WTC11 (cell line): ENCODE measurements around the gene CACNB1.

Source experiments
- ETV6 ChIP-seq: sonication (generic); formaldehyde crosslinking; IDR thresholded peaks from 2 replicates; pipeline ENCODE4 v1.8.1; 2022; ENCODE audit warnings: mild to moderate bottlenecking, missing genetic modification reagents
- NR2C2 ChIP-seq: sonication (generic); formaldehyde crosslinking; IDR thresholded peaks from 2 replicates; pipeline ENCODE4 v1.8.0; 2022; ENCODE audit warnings: mild to moderate bottlenecking, missing genetic modification reagents
- SMAD3 ChIP-seq: sonication (generic); formaldehyde crosslinking; IDR thresholded peaks from 2 replicates; pipeline ENCODE4 v1.8.0; 2022; ENCODE audit warnings: missing genetic modification reagents, mild to moderate bottlenecking, borderline replicate concordance
- TP53 ChIP-seq: sonication (generic); formaldehyde crosslinking; IDR thresholded peaks from 2 replicates; pipeline ENCODE4 v1.8.1; 2023; ENCODE audit warnings: mild to moderate bottlenecking, missing genetic modification reagents
- TF ChIP-seq, protein P1 (sequence below): fragments of 200-600 bp; IDR thresholded peaks from 2 replicates; pipeline ENCODE4 v1.8.0; 2022; ENCODE audit warnings: antibody characterized with exemption
- TF ChIP-seq, protein P2 (sequence below): sonication (generic); formaldehyde crosslinking; IDR thresholded peaks from 2 replicates; pipeline ENCODE4 v1.8.1; 2022; ENCODE audit warnings: low read depth, missing genetic modification reagents, borderline replicate concordance
- TF ChIP-seq, protein P3 (sequence below): sonication (generic); formaldehyde crosslinking; IDR thresholded peaks from 2 replicates; pipeline ENCODE4 v1.8.1; 2022; ENCODE audit warnings: mild to moderate bottlenecking, missing genetic modification reagents, moderate library complexity, borderline replicate concordance
- TF ChIP-seq, protein P4 (sequence below): sonication (generic); formaldehyde crosslinking; IDR thresholded peaks from 2 replicates; pipeline ENCODE4 v1.8.1; 2023; ENCODE audit warnings: mild to moderate bottlenecking, missing genetic modification reagents, borderline replicate concordance

DNA sequence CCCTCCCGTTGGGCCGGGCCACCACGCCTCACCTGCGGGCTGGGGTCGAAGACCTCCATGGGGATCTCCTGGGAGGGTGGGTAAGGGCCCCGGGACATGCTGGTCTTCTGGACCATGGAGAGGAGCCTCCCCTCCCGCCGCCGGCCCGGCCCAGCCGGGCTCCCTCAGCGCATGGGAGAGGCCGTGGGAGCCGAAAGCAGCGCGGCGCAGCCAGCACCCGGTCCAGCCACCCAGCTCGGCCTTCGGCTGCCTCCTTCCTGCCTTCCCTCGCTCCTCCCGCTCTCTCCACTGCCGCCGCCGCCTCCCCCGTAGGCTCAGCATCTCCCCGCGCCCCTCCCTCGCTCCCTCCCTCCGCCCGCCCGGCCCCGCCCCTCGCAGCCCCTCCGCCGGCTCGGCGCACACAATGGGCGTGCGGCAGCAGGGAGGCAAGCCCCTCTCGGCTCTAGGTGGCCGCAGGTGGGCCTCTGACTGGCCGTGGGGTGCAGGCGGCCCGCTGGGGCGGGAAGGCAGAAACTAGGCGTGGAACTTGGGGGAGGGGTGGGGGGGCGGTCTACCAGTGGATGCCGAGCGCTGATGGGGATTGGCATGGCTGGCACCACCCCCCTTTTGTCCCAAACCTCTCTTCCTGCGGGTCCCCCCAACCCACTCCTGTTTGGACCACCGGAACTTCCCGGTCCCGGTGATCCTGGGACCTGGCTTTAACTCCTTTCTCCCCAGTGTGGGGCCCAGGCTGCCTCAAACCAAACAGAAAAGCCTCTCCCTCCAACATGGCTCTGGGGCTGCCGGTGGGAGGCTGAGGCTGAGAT, at the start of gene CACNB1:
- TF ChIP-seq, protein P1, sequence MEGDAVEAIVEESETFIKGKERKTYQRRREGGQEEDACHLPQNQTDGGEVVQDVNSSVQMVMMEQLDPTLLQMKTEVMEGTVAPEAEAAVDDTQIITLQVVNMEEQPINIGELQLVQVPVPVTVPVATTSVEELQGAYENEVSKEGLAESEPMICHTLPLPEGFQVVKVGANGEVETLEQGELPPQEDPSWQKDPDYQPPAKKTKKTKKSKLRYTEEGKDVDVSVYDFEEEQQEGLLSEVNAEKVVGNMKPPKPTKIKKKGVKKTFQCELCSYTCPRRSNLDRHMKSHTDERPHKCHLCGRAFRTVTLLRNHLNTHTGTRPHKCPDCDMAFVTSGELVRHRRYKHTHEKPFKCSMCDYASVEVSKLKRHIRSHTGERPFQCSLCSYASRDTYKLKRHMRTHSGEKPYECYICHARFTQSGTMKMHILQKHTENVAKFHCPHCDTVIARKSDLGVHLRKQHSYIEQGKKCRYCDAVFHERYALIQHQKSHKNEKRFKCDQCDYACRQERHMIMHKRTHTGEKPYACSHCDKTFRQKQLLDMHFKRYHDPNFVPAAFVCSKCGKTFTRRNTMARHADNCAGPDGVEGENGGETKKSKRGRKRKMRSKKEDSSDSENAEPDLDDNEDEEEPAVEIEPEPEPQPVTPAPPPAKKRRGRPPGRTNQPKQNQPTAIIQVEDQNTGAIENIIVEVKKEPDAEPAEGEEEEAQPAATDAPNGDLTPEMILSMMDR: no peak
- no peak for TF ChIP-seq ETV6
- no peak for TF ChIP-seq SMAD3 (CRISPR knock-in tag)
- no peak for TF ChIP-seq NR2C2 (CRISPR knock-in tag)
- TF ChIP-seq, protein P2, sequence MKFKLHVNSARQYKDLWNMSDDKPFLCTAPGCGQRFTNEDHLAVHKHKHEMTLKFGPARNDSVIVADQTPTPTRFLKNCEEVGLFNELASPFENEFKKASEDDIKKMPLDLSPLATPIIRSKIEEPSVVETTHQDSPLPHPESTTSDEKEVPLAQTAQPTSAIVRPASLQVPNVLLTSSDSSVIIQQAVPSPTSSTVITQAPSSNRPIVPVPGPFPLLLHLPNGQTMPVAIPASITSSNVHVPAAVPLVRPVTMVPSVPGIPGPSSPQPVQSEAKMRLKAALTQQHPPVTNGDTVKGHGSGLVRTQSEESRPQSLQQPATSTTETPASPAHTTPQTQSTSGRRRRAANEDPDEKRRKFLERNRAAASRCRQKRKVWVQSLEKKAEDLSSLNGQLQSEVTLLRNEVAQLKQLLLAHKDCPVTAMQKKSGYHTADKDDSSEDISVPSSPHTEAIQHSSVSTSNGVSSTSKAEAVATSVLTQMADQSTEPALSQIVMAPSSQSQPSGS (CRISPR knock-in tag): no peak
- TF ChIP-seq, protein P3, sequence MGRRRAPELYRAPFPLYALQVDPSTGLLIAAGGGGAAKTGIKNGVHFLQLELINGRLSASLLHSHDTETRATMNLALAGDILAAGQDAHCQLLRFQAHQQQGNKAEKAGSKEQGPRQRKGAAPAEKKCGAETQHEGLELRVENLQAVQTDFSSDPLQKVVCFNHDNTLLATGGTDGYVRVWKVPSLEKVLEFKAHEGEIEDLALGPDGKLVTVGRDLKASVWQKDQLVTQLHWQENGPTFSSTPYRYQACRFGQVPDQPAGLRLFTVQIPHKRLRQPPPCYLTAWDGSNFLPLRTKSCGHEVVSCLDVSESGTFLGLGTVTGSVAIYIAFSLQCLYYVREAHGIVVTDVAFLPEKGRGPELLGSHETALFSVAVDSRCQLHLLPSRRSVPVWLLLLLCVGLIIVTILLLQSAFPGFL (CRISPR knock-in tag): no peak
- TF ChIP-seq TP53 (CRISPR knock-in tag): no peak
- TF ChIP-seq, protein P4, sequence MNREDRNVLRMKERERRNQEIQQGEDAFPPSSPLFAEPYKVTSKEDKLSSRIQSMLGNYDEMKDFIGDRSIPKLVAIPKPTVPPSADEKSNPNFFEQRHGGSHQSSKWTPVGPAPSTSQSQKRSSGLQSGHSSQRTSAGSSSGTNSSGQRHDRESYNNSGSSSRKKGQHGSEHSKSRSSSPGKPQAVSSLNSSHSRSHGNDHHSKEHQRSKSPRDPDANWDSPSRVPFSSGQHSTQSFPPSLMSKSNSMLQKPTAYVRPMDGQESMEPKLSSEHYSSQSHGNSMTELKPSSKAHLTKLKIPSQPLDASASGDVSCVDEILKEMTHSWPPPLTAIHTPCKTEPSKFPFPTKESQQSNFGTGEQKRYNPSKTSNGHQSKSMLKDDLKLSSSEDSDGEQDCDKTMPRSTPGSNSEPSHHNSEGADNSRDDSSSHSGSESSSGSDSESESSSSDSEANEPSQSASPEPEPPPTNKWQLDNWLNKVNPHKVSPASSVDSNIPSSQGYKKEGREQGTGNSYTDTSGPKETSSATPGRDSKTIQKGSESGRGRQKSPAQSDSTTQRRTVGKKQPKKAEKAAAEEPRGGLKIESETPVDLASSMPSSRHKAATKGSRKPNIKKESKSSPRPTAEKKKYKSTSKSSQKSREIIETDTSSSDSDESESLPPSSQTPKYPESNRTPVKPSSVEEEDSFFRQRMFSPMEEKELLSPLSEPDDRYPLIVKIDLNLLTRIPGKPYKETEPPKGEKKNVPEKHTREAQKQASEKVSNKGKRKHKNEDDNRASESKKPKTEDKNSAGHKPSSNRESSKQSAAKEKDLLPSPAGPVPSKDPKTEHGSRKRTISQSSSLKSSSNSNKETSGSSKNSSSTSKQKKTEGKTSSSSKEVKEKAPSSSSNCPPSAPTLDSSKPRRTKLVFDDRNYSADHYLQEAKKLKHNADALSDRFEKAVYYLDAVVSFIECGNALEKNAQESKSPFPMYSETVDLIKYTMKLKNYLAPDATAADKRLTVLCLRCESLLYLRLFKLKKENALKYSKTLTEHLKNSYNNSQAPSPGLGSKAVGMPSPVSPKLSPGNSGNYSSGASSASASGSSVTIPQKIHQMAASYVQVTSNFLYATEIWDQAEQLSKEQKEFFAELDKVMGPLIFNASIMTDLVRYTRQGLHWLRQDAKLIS (CRISPR knock-in tag): no peak
